HG03378 (cell line): ENCODE data around the gene MLLT3.
A peak's percentile ranks its signal among the peaks of the same experiment; 100 is the strongest.

Experiments used
- ATAC-seq: cut with Tn5 transposase; IDR thresholded peaks from one replicate; pipeline ENCODE4 v1.9.1; 2021; ENCODE audit warnings: mild to moderate bottlenecking, moderate library complexity; ENCODE audit not compliant: unreplicated experiment

Gene MLLT3

DNA sequence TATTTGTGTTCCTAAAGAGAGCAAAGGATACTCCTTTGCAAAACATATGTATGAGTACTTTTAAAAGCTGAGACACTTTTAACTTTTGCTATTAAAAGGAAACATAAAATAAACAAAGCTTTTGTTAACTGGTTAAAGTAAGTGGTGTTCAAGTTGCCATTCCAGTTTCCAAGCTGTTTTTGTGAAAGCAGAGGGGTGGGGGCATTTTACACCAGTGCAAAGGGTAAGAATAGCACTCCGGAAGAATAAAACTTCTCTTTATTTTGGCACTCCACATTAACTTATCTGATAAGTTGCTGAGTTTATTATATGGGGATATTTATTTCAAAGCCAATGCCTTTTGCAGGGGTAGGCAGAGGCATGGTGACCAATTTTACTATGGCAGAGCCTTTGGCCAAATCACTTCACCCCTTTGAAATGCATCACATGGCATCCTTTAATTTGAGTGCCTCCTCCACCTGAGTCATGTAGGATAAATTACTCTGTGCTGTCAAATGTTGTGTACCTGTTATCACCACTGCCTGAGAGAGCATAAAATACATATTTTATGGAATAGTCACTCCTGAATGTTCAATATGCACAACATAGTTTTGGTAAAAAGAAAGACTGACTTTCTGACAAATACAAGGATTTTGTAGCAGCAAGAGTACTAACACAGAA is 62.9 kb downstream of the MLLT3 start:
- ATAC-seq, result no peak

DNA sequence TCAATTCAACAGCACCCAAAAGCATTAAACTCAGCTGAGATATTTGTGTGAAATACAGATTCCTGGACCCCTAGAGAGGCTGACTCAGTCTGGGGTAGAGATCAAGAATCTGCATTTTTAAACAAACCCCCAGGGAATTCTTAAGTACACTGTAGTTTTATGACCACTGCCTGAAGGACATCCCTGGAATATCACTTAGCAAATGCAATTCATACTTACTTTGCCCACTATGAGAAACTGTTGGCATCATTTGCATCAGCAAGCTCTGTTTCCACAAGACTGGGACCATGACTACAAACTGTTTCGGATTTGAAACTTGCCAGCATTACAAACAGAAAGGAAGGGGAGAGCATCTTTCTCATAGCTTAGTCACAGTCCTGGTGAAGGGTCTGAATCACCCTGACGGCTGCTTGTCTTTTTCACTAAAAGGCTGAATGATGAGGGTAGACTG is 63.7 kb downstream of the MLLT3 start:
- no peak for ATAC-seq

DNA sequence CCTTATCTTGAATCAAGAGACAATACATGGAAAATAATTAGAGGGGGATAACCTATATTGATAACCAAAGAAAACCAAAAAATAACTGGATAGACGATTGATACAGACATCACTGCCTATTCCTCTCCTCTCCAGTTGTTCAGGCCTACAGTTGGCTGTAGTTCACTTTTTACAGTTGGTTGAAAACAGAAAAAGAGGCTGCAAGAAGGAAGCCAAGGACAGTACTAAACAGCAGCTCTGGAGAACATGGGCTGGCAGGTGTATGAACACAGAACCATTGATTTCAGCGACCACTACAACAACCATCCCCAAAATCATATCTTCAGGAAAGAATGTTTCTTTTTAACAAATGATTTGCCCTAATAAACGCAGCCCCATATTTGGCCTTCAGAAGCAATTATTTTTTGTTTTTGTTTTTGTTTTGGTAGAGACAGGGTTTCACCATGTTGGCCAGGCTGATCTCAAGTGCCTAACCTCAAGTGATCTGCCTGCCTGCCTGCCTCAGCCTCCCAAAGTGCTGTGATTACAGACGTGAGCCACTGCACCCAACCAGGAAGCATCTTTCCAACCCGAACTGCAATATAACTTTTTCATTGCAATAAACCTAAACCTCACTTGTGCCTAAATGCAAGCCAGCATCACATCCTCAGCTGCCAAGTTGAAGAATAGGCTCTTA is 64.3 kb downstream of the MLLT3 start:
- no peak for ATAC-seq

DNA sequence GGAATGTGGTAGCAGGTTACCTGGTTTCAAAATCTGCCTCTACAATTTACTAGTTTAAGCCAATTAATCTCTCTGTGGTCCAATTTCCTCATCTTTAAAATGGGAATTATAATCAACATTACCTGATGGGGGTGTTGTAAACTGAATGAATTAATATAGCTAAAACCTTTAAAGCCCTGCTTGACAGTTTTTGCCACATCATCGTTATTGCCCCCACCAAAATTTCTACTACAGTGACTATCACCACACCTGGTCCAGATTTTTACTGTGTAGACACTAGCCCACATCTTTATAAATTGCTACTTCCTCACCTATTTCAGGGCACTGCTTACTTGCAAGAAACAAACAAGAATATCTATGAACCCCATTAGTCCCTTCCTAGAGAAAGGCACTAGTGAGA is 65.0 kb downstream of the MLLT3 start:
- no peak for ATAC-seq

DNA sequence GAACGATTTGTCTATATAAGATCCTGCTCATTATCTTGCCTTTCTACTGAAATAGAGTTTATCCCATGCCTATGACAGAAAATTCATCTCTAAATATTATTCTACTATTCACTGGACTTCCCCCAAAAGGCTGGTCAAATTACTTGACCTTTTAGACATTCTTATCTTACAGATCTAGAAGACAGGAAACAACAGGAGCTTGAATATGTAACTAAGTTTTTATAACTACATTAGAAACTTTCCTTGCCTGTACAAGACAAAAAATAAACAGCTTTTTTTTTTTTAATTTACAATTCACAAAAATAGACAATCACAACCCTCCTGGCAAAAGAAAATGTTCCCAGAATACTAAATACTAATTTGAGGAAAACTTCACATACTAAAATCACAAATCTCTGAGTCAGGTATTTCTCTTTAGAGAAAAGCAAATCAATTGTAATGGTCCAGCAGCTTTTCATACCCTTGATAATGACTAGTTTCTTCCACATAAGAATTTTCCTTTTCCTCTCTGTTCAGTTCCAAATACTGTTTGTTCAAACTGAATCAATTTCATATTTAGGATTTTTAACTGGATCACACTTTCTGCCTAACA is 68.6 kb downstream of the MLLT3 start:
- no peak for ATAC-seq

DNA sequence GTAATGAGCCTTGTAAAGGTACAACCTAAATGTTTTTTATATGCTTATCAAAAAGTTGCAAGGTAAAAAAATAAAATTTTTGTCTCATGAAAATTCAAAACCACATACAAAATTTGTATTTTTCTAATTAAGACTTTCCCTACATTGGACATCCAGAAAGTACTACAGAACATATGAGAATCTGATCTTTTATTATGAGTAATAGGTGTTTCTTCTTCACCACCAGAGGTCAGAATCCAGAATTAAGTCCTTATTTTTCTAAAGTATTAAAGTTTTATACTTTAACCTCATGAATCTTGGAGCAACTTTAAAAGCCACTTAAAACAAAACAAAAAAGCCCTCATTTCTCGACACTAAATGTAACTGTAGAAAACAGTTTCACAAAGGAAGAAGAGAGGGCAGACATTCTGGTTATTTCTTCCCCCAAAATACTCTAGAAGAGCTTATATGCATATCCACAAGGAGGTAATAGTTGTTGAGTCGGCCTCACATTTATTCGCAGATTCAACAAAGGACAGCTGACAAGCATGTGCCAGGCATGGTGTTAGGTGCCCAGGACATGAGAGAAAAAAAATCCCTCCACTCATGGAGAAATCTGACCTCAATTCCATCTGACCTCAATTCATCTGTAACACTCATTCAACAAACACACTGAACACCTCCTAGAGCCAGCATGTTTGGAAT is 69.3 kb downstream of the MLLT3 start:
- no peak for ATAC-seq

DNA sequence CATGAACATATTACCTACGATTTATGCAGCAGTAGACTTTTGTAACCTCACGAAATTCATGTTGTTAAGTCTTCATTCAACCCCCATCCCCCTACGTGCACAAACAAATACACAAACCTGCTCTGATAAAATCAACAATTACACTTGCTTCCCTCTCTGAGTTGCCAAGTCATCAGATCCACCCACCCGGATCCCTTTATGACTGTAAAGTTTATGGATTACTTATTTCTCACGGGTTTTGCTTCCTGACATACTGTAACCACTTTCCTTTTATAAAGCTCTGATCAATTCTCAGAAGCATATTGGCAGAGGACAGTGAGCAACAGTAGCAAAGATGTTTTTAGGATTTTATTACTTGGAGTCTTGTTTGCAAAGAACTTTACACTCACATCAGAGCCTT is 70.5 kb downstream of the MLLT3 start:
- peak; percentile 80 for ATAC-seq

DNA sequence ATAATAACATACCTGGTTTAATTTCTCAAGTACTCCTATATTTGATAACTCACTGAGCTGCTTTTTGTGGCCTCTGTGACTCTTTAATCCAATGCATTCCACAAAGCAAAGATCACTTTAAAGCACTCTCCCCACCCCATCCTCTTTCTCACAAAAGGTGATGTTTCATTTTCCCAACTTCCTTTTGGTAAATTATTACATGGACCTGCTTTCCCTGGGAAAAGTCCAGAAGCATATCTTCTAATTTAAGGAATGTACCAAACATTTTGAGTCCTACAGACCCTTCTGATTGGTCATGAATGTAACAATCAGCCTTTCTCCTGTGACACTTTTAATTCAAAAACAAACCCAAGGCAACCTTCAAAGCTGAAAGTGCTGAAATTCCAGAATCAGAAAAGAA is 71.1 kb downstream of the MLLT3 start:
- ATAC-seq, result no peak

DNA sequence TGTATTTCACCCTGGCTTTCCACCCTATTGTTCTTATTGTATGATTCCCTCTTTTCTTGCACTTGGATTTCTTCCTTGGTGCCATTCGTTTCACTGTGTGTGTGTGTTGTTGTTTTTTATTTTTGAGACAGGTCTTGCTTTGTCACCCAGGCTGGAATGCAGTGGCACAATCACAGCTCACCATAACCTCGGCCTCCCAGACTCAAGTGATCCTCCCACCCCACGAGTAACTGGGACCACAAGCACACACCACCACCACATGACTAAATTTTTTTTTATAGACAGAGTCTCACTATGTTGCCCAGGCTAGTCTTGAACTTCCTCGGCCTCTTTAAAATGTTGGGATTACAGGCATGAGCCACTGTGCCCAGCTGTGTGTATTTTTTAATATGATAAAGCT is 72.0 kb downstream of the MLLT3 start:
- ATAC-seq, result no peak

DNA sequence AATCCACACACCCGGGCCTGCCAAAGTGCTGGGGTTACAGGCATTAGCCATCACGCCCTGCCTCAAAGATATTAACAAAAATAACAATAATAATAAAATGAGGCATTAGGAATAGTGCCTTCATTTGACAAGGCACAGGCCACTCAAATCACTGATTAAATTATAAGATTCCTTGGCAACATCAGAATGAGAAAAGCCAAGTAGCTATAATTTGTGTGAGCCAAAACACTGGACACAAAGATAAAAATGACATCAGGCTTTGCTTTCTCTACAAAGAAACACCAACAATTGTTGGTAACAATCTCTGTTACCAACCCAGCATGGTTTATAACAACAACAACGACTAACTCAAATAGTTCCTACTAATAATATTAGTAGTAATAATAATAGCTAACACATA is 73.2 kb downstream of the MLLT3 start:
- no peak for ATAC-seq

DNA sequence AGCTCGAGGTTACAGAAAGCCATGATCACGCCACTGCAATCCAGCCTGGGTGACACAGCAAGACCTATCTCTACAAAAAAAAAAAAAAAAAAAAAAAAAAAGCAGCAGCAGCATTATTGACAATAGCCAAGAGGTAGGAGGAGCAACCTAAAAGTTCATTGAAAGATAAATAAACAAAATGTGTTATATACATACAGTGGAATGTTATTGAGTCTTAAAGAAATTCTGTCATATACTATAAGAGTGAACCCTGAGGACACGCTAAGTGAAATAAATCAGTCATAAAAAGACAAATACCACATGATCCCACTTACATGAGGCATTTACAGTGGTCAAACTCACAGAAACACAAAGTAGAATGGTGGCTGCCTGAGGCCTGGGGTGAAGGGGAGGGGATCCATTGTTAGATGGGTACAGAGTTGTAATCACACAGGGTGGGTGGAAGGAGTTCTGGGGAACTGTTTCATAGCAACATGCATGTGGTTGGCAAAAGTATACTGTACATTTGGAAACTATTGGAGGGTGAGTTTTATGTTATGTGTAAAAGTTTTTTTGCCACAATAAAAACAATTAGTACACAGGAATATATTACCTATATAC is 77.2 kb downstream of the MLLT3 start:
- ATAC-seq, result no peak

DNA sequence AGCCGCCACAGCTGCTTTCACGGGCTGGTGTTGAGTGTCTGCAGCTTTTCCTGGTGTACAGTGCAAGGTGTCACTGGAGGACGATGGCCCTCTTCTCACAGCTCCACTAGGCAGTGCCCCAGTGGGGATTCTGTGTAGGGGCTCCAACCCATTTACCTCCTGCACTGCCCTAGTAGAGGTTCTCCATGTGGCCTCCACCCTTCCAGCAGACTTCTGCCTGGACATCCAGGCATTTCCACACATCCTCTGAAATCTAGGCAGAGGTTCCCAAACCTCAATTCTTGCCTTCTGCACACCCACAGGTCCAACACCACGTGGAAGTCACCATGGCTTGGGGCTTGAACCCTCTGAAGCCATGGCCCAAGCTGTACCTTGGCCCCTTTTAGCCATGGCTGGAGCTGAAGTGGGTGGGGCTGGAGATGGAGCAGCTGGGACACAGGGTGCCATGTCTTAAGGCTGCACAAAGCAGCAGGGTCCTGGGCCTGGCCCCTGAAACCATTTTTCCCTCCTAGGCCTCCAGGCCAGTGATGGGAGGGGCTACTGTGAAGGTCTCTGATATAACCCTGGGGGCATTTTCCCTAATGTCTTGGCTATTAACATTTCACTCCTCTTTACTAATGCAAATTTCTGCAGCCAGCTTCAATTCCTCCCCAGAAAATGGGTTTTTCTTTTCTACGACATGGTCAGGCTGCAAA is 82.0 kb downstream of the MLLT3 start:
- ATAC-seq, result no peak

DNA sequence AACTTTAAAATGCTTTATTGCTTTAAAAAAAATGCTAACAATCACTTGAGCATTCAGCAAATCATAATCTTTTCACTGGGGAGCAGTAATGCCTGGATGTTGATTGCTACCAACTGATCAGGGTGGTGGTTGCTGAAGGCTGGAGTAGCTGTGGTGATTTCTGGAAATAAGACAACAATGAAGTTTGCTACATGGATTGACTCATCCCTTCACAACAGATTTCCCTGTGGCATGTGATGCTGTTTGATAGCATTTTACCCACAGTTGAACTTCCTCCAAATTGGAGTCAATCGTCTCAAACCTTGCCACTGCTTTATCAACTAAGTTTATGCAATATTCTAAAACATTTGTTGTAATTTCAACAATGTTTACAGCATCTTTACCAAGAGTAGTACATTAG is 83.3 kb downstream of the MLLT3 start:
- no peak for ATAC-seq

DNA sequence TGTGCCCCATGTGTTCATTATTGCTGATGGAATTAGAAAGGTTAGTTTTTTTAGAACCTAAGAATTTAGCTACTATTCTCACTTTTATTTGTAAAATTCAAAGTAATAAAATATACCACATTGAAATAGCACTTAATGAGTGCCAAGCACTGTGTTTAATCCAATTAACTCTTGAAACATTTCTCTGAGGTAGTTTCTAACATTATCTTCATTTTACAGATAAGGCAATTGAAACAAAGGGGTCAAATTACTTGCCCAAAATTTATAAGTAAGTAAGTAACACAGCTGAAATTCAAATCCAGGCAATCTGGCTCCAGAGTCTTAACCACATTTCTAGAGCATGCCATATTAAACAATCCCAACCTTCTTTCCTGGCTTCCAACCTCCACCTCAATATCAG is 84.2 kb downstream of the MLLT3 start:
- ATAC-seq, result no peak

DNA sequence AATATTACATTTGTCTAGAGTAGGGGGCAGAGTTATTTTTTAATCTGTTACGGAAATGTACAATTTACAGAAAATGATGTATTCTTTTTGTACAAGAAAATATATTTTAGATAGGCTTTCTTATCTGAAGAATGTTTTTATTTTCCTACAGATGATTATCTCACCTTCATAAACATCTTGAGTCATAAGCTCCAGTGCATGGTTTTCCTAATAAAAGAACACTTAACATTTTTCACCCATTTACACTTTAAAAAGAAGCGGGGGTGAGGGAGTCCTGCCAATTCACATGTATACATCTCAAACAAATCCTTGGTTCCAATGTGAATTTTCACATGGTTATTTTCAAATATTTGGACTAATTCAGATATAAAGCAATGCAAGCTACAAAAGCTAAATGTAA is 85.0 kb downstream of the MLLT3 start:
- no peak for ATAC-seq

DNA sequence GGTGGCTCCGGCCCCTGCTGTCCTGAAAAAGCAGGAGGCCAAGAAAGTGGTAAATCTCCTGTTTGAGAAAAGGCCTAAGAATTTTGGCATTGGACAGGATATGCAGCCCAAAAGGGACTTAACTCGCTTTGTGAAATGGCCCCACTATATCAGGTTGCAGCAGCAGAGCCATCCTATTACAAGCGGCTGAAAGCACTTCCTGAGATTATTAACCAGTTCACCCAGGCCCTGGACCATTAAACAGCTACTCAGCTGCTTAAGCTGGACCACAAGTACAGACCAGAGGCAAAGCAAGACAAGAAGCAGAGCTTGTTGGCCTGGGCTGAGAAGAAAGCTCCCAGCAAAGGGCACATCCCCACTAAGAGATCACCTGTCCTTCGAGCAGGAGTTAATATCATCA is 89.7 kb downstream of the MLLT3 start:
- no peak for ATAC-seq

DNA sequence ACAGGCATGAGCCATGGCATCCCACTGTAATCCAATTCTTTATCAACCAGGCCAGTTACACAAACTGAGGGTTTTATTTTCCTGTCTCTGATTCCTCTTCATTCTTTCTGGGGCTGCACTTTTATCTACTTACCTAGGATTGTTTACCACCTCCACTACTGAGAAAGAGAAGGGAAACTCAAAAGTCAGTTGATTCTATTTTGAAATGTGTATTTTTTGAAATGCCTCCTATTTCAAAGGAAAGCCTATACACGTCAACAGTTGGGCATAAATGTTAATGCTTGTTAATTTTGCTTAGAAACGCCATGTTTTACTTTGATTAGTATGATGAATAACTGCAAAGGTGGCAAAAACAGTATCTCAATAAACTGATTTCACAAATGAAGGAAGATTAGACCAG is 92.5 kb downstream of the MLLT3 start:
- no peak for ATAC-seq

DNA sequence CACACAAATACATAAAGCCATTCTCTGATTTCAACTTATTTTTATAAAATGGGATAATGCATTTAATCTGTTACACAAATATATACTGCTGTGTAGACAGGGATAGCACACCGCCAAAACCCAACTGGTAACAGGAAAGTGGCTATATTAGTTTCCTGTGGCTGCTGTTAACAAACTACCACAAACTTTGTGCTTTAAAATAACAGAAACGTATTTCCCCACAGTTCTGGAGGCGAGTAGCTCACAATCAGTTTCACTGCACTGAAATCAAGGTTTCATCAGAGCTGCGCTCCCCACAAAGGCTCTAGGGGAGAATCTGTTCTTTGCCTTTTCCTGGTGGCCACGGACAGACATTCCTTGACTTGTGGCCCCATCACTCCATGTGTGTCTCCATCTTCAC is 94.0 kb downstream of the MLLT3 start:
- no peak for ATAC-seq

DNA sequence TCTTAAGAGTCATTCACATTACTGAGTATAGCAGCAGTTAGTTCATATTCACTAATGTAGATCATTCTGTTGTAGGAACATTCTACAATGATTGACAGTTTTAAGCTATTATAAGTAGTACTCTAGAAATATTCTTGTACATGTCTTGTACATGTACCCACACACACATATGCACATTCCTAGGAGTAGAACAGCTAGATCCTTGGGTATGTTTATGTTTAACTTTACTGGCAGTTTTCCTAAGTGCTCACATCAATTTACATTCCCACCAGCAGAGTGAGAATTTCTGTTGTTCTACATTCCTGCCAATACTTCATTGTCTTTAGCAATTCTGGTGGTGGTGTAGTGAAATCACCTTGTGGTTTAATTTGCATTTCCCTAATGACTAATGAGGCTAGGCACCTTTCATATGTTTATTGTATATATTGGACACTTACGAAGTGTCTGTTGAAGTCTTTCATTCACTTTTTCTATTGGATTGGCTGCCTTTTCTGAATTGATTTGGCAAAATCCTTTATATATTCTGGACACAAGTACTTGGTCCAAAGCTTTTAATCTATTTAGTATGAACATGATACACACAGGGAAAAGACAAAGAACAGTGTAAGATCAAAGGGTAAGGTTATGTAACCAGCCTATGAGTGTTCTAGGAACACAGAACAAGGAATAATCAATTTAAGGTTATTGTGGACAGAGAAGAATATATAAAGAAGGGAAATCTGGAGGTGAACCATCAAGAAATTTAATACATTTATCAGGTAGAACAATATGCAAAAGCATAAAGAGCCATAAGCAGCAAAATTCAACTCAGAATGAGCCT is 95.6 kb downstream of the MLLT3 start:
- peak; percentile 73 for ATAC-seq

DNA sequence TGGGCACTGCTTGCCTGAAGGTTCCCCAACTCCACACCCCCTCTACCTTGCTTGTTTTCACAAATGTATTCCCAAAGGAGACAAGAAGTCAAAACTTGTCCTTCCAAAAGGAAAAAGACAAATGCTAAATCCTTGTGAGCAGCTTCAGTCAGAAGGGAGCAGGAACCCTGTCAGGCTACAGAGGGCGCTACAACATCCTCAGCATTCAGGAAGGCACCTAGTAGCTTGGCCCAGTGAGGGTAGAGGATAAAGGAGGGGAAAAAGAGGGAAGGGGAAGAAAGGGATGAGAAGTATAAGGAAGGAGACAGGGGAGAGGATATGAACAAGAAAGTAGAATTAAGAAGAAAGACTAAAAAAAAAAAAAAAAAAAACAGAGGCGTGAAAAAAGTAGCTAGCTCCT is 97.5 kb downstream of the MLLT3 start:
- no peak for ATAC-seq
